Esophagus muscularis mucosa (tissue), 4 donors: ENCODE measurements around the gene CBS. TPM values are rescaled to one million over a fixed set of nuclear protein-coding genes. Genes with fewer than 3 reads are reported as not detected.
"Not testable (repeated sequence)": the region's sequence is repeated elsewhere in the genome, so short reads cannot be mapped to it uniquely, and the experiment has no call there.

Source experiments
- DNase-seq: peaks from one replicate; pipeline ENCODE4 v3.0.0-alpha.2; 2017; ENCODE audit errors: extremely low spot score
- H3K27ac ChIP-seq, 4 donors: fragments of 200-600 bp; sonication (generic); replicated peaks in 1 of 4; 1 replicate in 3 of 4; 2 replicates in 1 of 4; pipeline ENCODE4 v1.5.1; 2016 to 2019; ENCODE audit warnings: mild to moderate bottlenecking in 1 of 4
- H3K27me3 ChIP-seq, 4 donors: fragments of 200-600 bp; sonication (generic); one replicate each; pipeline versions ENCODE4 v1.5.1 to v1.6.0; 2016 to 2019
- H3K36me3 ChIP-seq, 4 donors: fragments of 200-600 bp; sonication (generic); one replicate each; pipeline ENCODE4 v1.5.1; 2016 to 2019
- H3K4me1 ChIP-seq, 4 donors: fragments of 200-600 bp; sonication (generic); one replicate each; pipeline ENCODE4 v1.5.1; 2016 to 2019
- H3K4me3 ChIP-seq, 4 donors: fragments of 200-600 bp; sonication (generic); 1 replicate in 2 of 4; 2 replicates in 2 of 4; pipeline ENCODE4 v1.5.1; 2016 to 2019; ENCODE audit warnings: mild to moderate bottlenecking in 4 of 4, moderate library complexity in 1 of 4
- H3K9me3 ChIP-seq, 4 donors: fragments of 200-600 bp; sonication (generic); 1 replicate in 3 of 4; 2 replicates in 1 of 4; pipeline ENCODE4 v1.5.1; 2016 to 2019
- POLR2AphosphoS5 ChIP-seq, 2 donors: sonication (generic); formaldehyde crosslinking; IDR thresholded peaks; one replicate each; pipeline ENCODE4 v1.6.1; 2017; ENCODE audit warnings: antibody characterized with exemption in 2 of 2
- WGBS: methylation state at CpG from one replicate; pipeline ENCODE4 v1.1.5; 2018; 5-methylcytosine and 5-hydroxymethylcytosine counted together
- intact Hi-C: fragments of 100-400 bp; cut with DNase I; formaldehyde crosslinking; loops from one replicate; pipeline ENCODE4 v1.15.1; 2023
- total RNA-seq, 4 donors: library from RNA; depleted of rRNA; stranded (reverse); fragments of >200 nt; gene quantifications; one replicate each; pipeline versions ENCODE4 v1.1.0 to v1.2.1, GENCODE V29; 2016

CBS gene
- total RNA-seq = 10 to 100 TPM in 3 of 4 donors, 1 to 10 TPM in 1; 9.1 to 22.5 (median 11.3) TPM

DNA sequence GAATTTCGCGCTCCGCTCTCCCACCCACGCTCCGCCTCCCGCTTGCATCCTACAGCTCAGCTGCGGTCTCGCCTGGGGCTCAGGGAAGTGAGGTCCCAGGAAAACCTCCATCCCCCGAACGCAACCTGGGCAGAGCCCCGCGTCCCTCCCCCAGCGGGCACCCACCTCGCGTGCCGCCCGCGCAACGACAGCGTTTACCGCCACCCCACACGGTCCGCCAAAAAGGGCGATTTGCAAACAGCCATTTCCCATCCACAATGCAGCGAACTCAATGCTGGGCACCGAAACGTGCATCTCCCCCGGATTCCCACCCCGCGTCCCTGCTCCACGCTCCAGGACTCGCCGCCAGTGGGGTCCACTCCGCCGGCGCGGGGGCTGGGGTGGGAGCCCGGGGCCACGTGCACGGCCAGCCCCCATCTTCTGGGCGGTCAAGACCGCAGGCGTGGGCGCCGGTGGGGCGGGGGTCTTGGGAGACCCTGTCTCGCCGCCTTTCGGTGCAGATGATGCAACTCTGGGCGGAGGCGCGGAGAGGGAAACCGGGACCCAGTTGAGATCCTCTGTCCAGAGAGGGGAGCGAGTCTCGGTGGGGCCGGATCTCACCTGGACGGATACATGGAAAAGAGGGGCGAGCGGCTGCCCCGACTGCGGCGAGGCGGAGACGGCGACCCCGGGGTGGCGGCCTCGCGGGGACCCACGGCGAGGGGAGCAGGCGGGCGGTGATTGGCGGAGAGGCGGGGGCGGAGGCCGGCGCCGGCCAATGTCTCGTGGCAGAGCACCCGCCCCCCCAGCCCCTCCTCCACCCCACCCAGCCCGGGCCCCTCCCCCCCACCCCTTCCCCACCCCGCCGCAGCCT, at the start of gene CBS:
CBS (minus strand) TSS at position 666 of the 853 bp plus-strand sequence. CDS start 3,642 bp downstream, outside the sequence.
- DNase-seq, H3K4me1 ChIP-seq, H3K27me3 ChIP-seq, H3K36me3 ChIP-seq, intact Hi-C loops, H3K4me3 ChIP-seq, H3K27ac ChIP-seq, H3K9me3 ChIP-seq: not testable (repeated sequence)
- no CpG with 5 or more reads among the region's 84 CpGs for WGBS

DNA sequence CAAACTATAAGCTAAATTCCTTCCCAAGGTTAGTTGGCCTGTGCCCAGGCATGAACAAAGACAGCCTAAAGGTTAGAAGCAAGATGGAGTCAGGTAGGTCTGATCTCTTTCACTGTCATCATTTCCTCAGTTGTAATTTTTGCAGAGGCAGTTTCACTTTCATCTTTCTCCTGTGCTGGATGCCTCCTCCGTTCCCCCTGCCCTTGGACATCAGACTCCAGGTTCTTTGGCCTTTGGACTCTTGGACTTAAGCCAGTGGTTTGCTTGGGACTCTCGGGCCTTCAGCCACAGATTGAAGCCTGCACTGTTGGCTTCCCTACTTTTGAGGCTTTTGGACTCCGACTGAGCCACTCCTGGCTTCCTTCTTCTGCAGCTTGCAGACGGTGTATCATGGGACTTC, 40.3 kb upstream of the CBS start:
- H3K4me1 ChIP-seq, H3K27ac ChIP-seq, H3K4me3 ChIP-seq, H3K27me3 ChIP-seq, DNase-seq, H3K9me3 ChIP-seq, intact Hi-C loops, H3K36me3 ChIP-seq: not testable (repeated sequence)
- no CpG with 5 or more reads among the region's 4 CpGs for WGBS

DNA sequence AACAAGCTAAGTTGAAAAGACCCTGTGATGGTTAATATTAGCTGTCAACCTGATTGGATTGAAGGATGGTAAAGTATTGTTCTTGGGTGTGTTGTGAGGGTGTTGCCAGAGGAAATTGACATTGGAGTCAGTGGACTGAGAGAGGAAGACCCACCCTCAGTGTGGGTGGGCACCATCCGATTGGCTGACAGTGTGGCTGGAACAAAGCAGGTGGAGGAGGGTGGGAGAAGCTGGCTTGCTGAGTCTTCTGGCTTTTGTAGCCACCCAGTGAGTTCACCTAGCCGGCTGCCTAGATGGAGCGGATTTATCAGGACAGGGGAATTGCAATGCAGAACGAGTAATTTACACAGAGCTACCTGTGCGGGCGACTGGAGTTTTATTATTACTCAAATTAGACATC, 38.8 kb upstream of the CBS start:
- H3K4me3 ChIP-seq, H3K27ac ChIP-seq, intact Hi-C loops, H3K36me3 ChIP-seq, DNase-seq, H3K4me1 ChIP-seq, H3K27me3 ChIP-seq, H3K9me3 ChIP-seq: not testable (repeated sequence)
- 90% methylated on average over 4 of the region's 6 CpGs for WGBS

DNA sequence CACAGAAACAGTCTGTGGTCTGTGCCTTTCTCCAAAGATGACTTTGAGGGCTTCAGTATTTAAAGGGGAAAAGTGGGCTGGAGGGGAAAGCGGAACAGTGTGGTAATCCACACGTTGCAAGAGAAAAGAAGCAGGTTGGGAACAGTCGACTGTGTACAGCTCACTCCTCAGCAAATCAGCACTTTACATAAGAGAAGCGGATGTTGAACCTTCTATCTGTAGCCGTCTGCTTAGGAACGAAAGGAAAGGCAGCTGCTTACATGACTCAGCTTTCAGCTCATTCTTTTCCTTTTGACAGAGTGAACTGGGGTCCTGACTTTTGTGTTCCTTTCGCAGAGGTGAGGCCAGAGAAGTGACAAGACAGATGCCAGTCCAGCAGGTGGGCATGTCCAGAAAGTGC, 33.4 kb upstream of the CBS start:
- no CpG with 5 or more reads among the region's 7 CpGs for WGBS
- not testable (repeated sequence) for DNase-seq, H3K9me3 ChIP-seq

DNA sequence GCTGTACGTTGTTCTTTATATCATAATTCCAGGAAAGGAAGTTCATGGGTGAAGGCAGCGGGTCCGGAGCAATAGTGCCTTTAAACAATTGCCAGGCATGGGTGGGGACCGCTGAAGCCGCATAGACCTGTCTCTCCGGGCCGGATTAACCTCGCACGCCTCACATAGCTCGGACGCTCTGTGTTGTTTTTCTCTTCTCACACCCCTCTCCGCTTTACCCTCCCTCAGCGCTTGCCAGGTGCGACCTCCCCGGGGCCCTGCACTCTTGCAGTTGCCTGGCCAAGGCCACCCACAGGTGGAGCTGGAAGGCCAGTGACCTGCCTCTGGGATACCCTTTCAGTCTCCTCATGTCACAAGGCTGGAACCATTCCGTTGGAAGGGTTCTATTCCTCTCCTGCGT, 32.5 kb upstream of the CBS start:
- no CpG with 5 or more reads among the region's 17 CpGs for WGBS
- H3K27ac ChIP-seq, H3K27me3 ChIP-seq, H3K9me3 ChIP-seq, intact Hi-C loops, DNase-seq, H3K4me1 ChIP-seq, H3K36me3 ChIP-seq, H3K4me3 ChIP-seq: not testable (repeated sequence)

More for the DNA sequence above, 33.4 kb upstream of the CBS start:
- H3K27me3 ChIP-seq, H3K27ac ChIP-seq, H3K36me3 ChIP-seq, H3K4me3 ChIP-seq, intact Hi-C loops, H3K4me1 ChIP-seq: not testable (repeated sequence)

DNA sequence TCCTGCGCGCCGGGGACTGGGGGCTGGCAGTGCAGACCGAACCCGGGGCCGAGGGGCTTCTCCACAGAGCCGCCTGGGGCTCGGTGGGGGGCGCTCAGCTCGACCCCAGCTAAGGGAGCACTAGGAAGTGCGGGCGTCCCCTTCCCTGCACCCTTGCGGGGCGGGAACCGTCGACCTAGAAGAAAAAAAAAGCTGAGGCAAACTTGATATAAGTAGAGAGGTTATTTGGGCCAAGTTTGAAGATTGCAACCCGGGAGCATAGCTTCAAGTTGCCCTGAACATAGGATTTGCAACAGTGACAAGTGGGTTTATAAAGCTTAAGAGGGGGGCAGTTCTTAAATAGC, 32.1 kb upstream of the CBS start:
- H3K9me3 ChIP-seq, intact Hi-C loops, H3K4me1 ChIP-seq, H3K27me3 ChIP-seq, H3K4me3 ChIP-seq, H3K27ac ChIP-seq, DNase-seq, H3K36me3 ChIP-seq: not testable (repeated sequence)
- WGBS = no CpG with 5 or more reads among the region's 17 CpGs

DNA sequence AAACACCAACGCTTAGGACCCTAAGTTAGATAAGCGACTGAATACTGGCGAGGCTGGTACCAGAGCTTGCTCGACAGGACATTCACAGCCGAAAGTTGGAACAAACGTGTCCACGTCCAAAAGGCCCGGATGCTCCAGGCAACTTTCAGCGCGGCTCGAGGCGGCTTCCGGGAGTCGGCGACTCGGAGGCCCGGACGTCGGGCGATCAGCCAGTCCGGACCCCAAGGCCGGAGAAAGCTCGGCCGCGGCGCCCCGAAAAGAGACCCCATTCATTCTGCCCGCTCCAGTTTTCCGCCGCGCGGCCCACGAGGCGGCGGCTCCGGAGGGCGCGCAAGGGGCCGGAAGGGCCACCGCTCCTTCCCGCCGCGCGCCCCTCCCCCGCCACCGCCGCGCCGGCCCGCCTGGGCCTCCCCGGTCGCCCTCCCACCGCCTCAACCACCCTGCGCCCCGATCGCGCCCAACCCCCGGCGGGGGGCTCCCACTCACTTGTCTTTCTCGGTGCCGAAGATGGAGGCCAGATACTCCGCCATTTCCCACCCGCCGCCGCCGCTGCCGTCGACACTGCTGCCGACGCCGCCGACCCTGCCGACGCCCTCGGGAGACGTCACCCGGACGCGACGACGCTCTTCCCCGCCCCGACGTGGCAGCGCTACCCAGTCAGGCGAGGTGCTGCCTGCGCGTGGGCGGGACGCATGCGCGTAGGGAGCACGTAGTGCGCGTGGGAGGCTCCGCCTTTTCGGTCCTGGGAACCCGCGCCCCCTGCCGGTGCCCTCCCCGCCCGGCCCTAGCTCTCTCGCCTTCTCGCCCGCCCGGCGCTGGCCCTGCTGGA, 31.5 kb upstream of the CBS start, which contains the start of gene U2AF1:
U2AF1 (minus strand) TSS at position 606 of the 829 bp plus-strand sequence; CDS start at position 530, 76 bp downstream.
- Histone ChIP-seq H3K4me3 (peak within 1 kb of the TSS in 3 of 4 donors; percentile 66 to 69 (median 67)), H3K27ac (peak within 1 kb of the TSS in 3 of 4 donors; percentile 72 to 88 (median 82))
- WGBS = no CpG with 5 or more reads among the region's 107 CpGs
- DNase-seq, H3K4me1 ChIP-seq, intact Hi-C loops, H3K36me3 ChIP-seq, H3K9me3 ChIP-seq, H3K27me3 ChIP-seq: not testable (repeated sequence)
- peak in 1 of 2 donors; percentile 53 for TF ChIP-seq POLR2AphosphoS5 (IDR thresholded peaks at IDR 0.05)

DNA sequence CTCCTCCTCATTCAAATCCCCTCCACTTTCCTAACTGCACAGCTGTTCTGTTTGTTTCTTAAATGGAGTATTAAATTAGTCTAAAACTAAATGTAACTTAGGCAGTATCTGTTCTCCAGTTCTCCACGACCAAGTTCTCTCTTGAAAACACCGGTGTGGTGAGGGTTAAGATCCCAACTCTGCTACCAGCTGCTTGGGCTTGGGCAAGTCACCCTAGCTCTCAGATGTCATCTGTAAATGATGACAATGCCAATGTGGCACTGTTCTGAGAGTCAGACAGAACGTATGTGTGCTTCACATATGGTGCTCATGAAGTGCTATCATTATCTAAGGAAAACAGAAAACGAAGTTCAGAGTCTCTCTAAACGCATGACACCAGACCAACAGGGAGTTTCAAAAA, 29.0 kb upstream of the CBS start:
- WGBS = no CpG with 5 or more reads among the region's 5 CpGs
- intact Hi-C loops, H3K4me3 ChIP-seq, H3K27me3 ChIP-seq, DNase-seq, H3K36me3 ChIP-seq, H3K9me3 ChIP-seq, H3K4me1 ChIP-seq, H3K27ac ChIP-seq: not testable (repeated sequence)

DNA sequence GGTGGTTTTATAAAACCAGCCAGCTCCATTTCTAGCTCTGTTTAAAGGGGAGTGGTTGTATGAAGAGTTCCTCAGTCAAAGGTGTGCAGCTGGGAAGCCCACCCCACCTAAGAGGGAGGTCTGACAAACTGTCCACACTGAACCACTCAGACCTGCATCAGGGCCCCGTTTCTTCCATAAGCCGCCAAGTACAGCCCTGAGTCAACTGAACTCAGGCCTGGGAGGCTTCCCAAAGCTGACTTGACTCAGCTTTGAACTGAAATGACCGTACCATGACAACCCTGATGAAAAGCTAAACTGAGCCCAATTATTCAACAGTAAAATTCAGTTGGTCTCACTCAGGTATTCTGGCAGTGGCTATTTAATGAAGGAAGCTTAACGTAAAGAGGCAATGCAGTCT, 26.6 kb upstream of the CBS start:
- H3K4me3 ChIP-seq, H3K27ac ChIP-seq, H3K9me3 ChIP-seq, DNase-seq, intact Hi-C loops, H3K36me3 ChIP-seq, H3K4me1 ChIP-seq, H3K27me3 ChIP-seq: not testable (repeated sequence)
- no CpG with 5 or more reads among the region's 4 CpGs for WGBS

DNA sequence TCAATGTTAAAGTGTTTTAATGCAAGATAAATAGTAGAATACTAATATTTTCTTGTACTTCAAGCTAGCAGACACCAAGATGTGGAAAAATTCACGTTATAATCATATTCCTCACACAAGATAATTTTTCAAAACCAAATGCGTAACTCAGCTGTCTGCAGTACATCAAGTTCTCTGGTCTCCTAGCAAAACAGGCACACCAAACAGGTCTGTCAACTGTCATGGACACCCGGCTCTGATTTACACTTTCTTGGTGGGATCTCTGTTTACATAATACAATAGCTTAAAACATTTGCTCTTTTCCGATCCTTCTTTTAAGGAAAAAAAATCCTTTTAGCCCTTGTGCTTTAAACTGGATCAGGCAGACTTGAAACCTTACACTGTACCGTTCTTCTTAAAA, 26.0 kb upstream of the CBS start:
- WGBS = no CpG with 5 or more reads among the region's 5 CpGs
- H3K4me1 ChIP-seq, H3K36me3 ChIP-seq, H3K27me3 ChIP-seq, H3K4me3 ChIP-seq, intact Hi-C loops, DNase-seq, H3K9me3 ChIP-seq, H3K27ac ChIP-seq: not testable (repeated sequence)

DNA sequence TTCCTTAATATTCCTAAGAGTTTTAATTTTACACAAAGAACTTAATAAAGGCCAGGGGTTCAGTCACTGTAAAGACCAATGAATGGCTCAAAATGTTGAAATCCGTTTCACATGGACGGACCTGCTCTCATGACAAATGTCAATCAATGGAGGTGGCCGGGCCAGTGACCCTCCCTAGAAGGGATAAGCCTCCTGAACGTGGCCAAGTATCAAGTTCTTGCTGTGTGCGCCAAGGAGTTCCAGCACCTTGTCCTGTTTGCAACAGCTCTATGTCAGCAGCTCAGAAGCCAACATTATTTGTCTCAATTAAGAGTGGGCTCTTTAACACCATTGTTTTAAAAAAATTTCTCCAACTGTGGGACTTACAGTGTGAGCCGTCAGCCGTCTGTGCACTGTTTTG, 25.4 kb upstream of the CBS start:
- H3K4me1 ChIP-seq, H3K4me3 ChIP-seq, H3K36me3 ChIP-seq, DNase-seq, intact Hi-C loops, H3K27me3 ChIP-seq, H3K9me3 ChIP-seq, H3K27ac ChIP-seq: not testable (repeated sequence)
- no CpG with 5 or more reads among the region's 7 CpGs for WGBS

DNA sequence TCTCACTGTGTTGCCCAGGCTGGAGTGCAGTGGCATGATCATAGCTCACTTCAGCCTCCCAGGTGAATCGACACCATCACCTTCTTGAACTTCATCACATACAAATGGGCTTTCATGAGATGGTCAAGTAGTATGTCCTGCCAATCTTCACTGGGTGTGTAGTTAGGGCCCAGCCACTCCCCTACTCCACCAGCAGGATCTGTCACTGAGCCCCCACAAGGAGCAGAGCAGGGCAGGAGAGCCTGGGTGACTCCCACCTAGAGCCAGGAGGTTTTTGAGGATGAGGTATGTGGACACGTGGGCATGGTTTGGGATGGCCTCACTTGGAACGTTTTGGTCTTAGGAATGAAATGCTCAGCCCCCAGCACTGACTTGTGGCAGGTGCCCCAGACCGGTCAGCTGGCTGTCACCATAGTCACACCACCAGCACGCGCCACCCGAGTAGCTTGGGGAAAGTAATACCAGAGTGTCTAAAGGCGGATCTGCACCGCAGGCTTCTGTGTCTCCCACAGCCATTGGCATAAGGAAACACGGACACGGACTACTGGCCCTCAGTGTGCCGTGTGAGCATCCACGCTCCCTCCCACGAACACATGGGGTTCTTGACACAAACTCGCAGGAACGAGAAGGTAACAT, 16.5 kb upstream of the CBS start:
- H3K27ac ChIP-seq, H3K36me3 ChIP-seq, H3K4me3 ChIP-seq, H3K27me3 ChIP-seq, H3K4me1 ChIP-seq, intact Hi-C loops, DNase-seq, H3K9me3 ChIP-seq: not testable (repeated sequence)
- no CpG with 5 or more reads among the region's 16 CpGs for WGBS
